Ascending aorta (tissue), 2 donors: Measurements from ENCODE around the gene TTPAL. TPM values are rescaled to one million over a fixed set of nuclear protein-coding genes. Genes with fewer than 3 reads are reported as not detected.
"Not testable (repeated sequence)": the region's sequence is repeated elsewhere in the genome, so short reads cannot be mapped to it uniquely, and the experiment has no call there.

Source experiments
- DNase-seq, 2 donors: peaks; one replicate each; pipeline ENCODE4 v3.0.0-alpha.2; 2019; ENCODE audit warnings: low spot score in 2 of 2
- H3K27ac ChIP-seq, 2 donors: fragments of 200-600 bp; sonication (generic); one replicate each; pipeline ENCODE4 v1.5.1; 2016 to 2017; ENCODE audit warnings: mild to moderate bottlenecking in 1 of 2
- H3K27me3 ChIP-seq: fragments of 200-600 bp; sonication (generic); one replicate; pipeline ENCODE4 v1.5.1; 2017
- H3K36me3 ChIP-seq, 2 donors: fragments of 200-600 bp; sonication (generic); one replicate each; pipeline ENCODE4 v1.5.1; 2016
- H3K4me1 ChIP-seq, 2 donors: fragments of 200-600 bp; sonication (generic); one replicate each; pipeline ENCODE4 v1.5.1; 2016 to 2017; ENCODE audit warnings: mild to moderate bottlenecking in 1 of 2
- H3K4me3 ChIP-seq, 2 donors: fragments of 200-600 bp; sonication (generic); one replicate each; pipeline ENCODE4 v1.5.1; 2016 to 2017; ENCODE audit warnings: mild to moderate bottlenecking in 1 of 2
- H3K9me3 ChIP-seq, 2 donors: fragments of 200-600 bp; sonication (generic); one replicate each; pipeline ENCODE4 v1.5.1; 2016
- intact Hi-C: fragments of 100-400 bp; cut with DNase I; formaldehyde crosslinking; loops from one replicate; pipeline ENCODE4 v1.15.1; 2023
- total RNA-seq: library from RNA; depleted of rRNA; stranded (reverse); fragments of >200 nt; gene quantifications from one replicate; pipeline ENCODE4 v1.1.0, GENCODE V29; 2016
- TF ChIP-seq, protein P1 (sequence below), 3 experiments: fragments of 200-600 bp in 2 of 3; fragments of 450-650 bp in 1 of 3; sonication (generic) in 2 of 3; IDR thresholded peaks; one replicate each; pipeline ENCODE4 v1.5.1; 2016 to 2019; ENCODE audit warnings: antibody characterized with exemption in 3 of 3, mild to moderate bottlenecking in 1 of 3, moderate library complexity in 1 of 3

Gene TTPAL
- total RNA-seq, 1 donor from 2014 or later: 44.9 TPM

DNA sequence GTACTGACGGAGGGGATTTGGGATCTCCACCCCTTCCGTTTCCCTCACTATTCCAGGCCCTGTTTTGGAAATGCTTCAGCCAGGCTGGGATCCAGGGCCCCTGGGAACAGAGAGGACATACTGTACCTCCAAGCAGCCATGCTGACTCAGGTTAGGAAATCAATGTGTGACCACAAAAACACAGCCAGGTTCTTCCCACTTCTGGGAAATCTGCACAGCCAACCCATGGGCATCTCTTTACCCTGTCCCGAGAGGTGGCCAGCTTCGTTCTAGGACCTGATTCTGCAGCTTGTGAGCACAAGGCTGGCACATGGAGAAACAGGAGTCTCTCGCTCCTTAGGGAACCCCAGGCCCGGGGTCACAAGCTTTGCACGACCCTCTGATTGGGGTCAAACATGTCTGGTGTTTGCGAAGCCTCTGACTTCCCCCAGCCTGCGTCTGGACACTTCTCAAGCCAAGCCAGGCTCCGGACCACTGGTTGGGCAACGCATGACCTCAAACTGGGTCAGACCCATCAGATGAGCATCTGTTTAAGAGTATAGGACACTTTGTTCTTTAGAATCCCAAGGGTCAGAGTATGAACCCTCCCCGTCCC is 8.3 kb upstream of the TTPAL start:
- Histone ChIP-seq H3K4me1 (no peaks in the 10 kb centered on the region), H3K4me3 (no peak overlapping the region), H3K9me3 (no peaks in the 10 kb centered on the region), H3K27ac (no peak overlapping the region), H3K27me3 (no peaks in the 10 kb centered on the region), H3K36me3 (no peaks in the 10 kb centered on the region)
- TF ChIP-seq, protein P1, sequence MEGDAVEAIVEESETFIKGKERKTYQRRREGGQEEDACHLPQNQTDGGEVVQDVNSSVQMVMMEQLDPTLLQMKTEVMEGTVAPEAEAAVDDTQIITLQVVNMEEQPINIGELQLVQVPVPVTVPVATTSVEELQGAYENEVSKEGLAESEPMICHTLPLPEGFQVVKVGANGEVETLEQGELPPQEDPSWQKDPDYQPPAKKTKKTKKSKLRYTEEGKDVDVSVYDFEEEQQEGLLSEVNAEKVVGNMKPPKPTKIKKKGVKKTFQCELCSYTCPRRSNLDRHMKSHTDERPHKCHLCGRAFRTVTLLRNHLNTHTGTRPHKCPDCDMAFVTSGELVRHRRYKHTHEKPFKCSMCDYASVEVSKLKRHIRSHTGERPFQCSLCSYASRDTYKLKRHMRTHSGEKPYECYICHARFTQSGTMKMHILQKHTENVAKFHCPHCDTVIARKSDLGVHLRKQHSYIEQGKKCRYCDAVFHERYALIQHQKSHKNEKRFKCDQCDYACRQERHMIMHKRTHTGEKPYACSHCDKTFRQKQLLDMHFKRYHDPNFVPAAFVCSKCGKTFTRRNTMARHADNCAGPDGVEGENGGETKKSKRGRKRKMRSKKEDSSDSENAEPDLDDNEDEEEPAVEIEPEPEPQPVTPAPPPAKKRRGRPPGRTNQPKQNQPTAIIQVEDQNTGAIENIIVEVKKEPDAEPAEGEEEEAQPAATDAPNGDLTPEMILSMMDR (IDR thresholded peaks at IDR 0.05): no peak
- peak in 1 of 2 donors; percentile 69 for DNase-seq
- intact Hi-C loops: no loop called here

DNA sequence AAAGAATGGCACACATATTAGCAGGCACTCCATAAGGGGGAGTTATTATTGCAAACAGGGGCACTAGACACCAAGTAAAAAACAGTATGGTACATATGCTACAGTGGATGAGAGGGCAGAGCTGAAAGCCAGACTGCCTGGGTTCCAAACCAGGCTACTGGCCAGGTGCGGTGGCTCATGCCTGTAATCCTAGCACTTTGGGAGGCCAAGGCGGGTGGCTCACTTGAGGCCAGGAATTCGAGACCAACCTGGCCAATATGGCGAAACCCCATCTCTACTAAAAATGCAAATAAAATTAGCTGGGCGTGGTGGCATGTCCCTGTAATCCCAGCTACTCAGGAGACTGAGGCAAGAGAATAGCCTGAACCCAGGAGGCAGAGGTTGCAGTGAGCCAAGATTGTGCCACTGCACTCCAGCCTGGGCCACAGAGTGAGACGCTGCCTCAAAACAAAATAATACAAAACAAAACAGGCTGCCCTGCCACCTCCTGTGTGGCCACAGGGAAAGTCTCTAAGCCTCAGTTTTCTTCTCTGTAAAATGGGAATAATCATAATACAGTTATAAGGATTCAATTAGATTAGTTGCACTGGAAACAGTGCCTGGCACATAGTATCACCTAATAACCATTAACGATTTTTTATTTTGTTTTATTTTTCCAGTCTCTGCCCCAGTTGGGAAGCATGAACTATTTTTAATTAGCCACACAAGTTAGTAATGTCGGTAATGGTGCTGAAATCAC is 7.5 kb upstream of the TTPAL start:
- Histone ChIP-seq H3K4me1 (no peaks in the 10 kb centered on the region), H3K4me3 (no peak overlapping the region), H3K36me3 (no peaks in the 10 kb centered on the region), H3K9me3 (no peaks in the 10 kb centered on the region), H3K27ac (no peak overlapping the region), H3K27me3 (no peaks in the 10 kb centered on the region)
- TF ChIP-seq, protein P1 (IDR thresholded peaks at IDR 0.05): no peak
- DNase-seq: no peak
- intact Hi-C loops: no loop called here

DNA sequence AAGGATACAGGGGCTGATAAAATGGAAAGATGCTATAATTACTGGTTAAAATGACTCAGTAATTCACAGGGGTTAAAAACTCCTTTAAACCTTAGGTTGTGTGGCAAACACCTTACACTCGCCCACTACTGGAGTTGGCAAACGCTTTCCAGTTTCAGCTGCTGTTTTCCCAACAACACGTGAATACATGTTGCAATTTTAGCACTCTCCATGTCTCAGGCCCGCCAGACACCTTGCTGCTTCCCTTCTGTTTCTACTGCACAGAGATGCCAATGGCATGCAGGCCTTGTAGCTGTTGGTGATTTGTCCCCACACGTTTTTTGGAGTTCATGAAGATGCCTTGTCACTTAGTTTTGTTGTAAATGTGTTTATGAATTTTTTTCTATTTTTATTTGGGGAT is 5.3 kb upstream of the TTPAL start:
- Histone ChIP-seq H3K36me3 (no peaks in the 10 kb centered on the region), H3K4me3 (no peak overlapping the region), H3K27me3 (no peaks in the 10 kb centered on the region), H3K27ac (no peak overlapping the region), H3K4me1 (no peaks in the 10 kb centered on the region), H3K9me3 (no peaks in the 10 kb centered on the region)
- DNase-seq: no peak
- intact Hi-C loops: loop anchor here (10.0 kb wide), 1 partner anchor 394 kb away; no protein-coding TSS in a partner anchor
- TF ChIP-seq, protein P1 (IDR thresholded peaks at IDR 0.05): no peak

DNA sequence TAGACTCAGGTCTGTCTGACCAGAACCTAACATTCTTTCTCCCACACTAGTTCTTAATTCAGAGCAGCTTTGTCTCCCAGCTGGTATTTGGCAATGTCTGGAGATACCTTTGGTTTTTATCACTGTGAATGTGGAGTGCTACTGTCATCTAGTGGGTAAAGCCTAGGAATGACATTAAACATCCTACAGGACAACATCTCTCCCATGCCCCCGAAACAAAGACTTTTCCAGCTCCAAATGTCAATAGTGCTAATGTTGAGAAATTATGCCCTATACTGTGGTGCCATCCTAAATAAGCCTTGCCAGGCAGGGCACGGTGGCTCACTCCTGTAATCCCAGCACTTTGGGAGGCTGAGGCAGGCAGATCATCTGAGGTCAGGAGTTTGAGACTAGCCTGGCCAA is 4.2 kb upstream of the TTPAL start:
- no peaks in the 10 kb centered on the region for H3K27me3 ChIP-seq
- intact Hi-C loops: loop anchor here (10.0 kb wide), 1 partner anchor 393 kb away; no protein-coding TSS in a partner anchor
- H3K9me3 ChIP-seq: no peaks in the 10 kb centered on the region
- H3K27ac ChIP-seq: no peak overlapping the region
- DNase-seq: no peak
- H3K36me3 ChIP-seq: no peaks in the 10 kb centered on the region
- no peak overlapping the region for H3K4me3 ChIP-seq
- TF ChIP-seq, protein P1 (IDR thresholded peaks at IDR 0.05): no peak
- H3K4me1 ChIP-seq: peaks cover 3% of the 10 kb centered on the region in 2 donors

DNA sequence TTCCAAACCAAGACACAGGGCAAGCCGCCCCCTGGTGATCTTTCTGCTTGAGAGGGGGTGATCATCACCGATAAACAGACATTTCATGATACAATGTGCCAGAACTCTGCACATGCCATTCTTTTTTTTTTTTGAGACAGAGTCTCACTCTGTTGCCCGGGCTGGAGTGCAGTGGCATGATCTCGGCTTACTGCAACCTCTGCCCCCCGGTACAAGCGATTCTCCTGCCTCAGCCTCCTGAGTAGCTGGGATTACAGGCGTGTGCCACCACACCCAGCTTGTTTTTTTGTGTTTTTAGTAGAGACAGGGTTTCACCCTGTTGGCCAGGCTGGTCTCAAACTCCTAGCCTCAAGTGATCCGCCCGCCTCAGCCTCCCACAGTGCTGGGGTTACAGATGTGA is 3.4 kb upstream of the TTPAL start:
- not testable (repeated sequence) for H3K9me3 ChIP-seq, H3K27ac ChIP-seq, H3K4me1 ChIP-seq, H3K27me3 ChIP-seq, DNase-seq, H3K4me3 ChIP-seq, H3K36me3 ChIP-seq
- intact Hi-C loops: loop anchor here (10.0 kb wide), 1 partner anchor 393 kb away; no protein-coding TSS in a partner anchor

DNA sequence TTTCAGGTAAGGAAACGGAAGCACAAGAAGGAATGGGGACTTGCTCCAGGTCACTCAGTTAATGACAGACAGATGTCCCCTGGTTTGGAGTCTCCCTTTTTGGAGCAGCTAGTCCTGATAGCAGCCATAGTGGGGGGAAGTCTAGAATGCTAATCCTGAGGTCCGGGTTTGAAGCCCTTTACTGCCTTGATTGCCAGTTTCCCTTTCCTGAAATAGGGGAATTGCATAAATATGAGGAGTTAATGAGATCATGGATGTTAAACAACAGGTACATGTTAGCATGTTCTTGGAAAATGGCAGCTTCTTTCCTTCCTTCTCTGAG is 341 bp upstream of the TTPAL start:
- TF ChIP-seq, protein P1 (IDR thresholded peaks at IDR 0.05): no peak
- H3K36me3 ChIP-seq: peaks cover 0 to 6% of the 10 kb centered on the region in 2 donors
- no peak for DNase-seq
- peaks cover 5 to 6% of the 10 kb centered on the region in 2 donors for H3K4me1 ChIP-seq
- H3K9me3 ChIP-seq: no peaks in the 10 kb centered on the region
- H3K4me3 ChIP-seq: peak overlapping the region; percentile 74 to 84
- intact Hi-C loops: loop anchor here (1.0 to 10.0 kb wide), 5 partner anchors 46 to 389 kb away; partner anchors contain the start of gene OSER1
- H3K27me3 ChIP-seq: no peaks in the 10 kb centered on the region
- H3K27ac ChIP-seq: peak overlapping the region; percentile 94 to 97
